H1 (cell line): ENCODE results near the gene MEP1A. TPM values are rescaled to one million over a fixed set of nuclear protein-coding genes. Genes with fewer than 3 reads are reported as not detected.

Experiments
- CTCF ChIA-PET: fragments of 300-600 bp; sonication (Branson Sonifier 250); formaldehyde crosslinking; loops from one replicate; lab custom pipeline; 2021; ENCODE audit not compliant: partially characterized antibody; lab: Charles Lee
- POLR2A ChIA-PET: fragments of 300-600 bp; sonication (Branson Sonifier 250); formaldehyde crosslinking; loops from one replicate; lab custom pipeline; 2021; ENCODE audit warnings: inconsistent platforms; ENCODE audit not compliant: partially characterized antibody; lab: Charles Lee
- DNase-seq, 2 experiments: peaks; one replicate each; pipeline versions ENCODE4 v3.0.0 to v3.0.0-alpha.2; 2010 to 2022; ENCODE audit warnings: low spot score in 2 of 2, low read depth in 1 of 2, mixed read lengths in 1 of 2
- FAIRE-seq: peaks from 2 replicates; lab custom pipeline; 2011; peaks lifted over from hg19 to GRCh38; lab: Jason Lieb, UNC
- H2AFZ ChIP-seq: 2 replicates; pipeline ENCODE4 v1.8.1; 2012; ENCODE audit warnings: low read length, inconsistent platforms
- H2AK5ac ChIP-seq: 2 replicates; pipeline ENCODE4 v1.6.1; 2013; ENCODE audit warnings: low read depth, low read length
- H2BK120ac ChIP-seq: replicated peaks from 2 replicates; pipeline ENCODE3; 2013; ENCODE audit warnings: low read depth, low read length, inconsistent platforms
- H2BK12ac ChIP-seq: 2 replicates; pipeline ENCODE4 v1.6.1; 2013; ENCODE audit warnings: low read depth, low read length
- H2BK15ac ChIP-seq: 2 replicates; pipeline ENCODE4 v1.6.1; 2013; ENCODE audit warnings: low read length
- H2BK20ac ChIP-seq: 2 replicates; pipeline ENCODE4 v1.6.1; 2013; ENCODE audit warnings: low read length
- H2BK5ac ChIP-seq: 2 replicates; pipeline ENCODE4 v1.6.1; 2013; ENCODE audit warnings: low read depth, low read length
- H3K14ac ChIP-seq: 2 replicates; pipeline ENCODE4 v1.6.1; 2013; ENCODE audit warnings: inconsistent platforms; ENCODE audit not compliant: insufficient read length
- H3K18ac ChIP-seq: 2 replicates; pipeline ENCODE4 v1.6.1; 2013; ENCODE audit warnings: low read length; ENCODE audit errors: extremely low read depth
- H3K23ac ChIP-seq: 2 replicates; pipeline ENCODE4 v1.6.1; 2013; ENCODE audit warnings: inconsistent platforms; ENCODE audit not compliant: insufficient read length
- H3K23me2 ChIP-seq: 2 replicates; pipeline ENCODE4 v1.6.1; 2013; ENCODE audit warnings: low read depth, low read length
- H3K27ac ChIP-seq: 2 replicates; pipeline ENCODE4 v1.6.1; 2011; ENCODE audit warnings: low read depth, low read length, inconsistent platforms
- H3K27me3 ChIP-seq, 4 experiments: replicated peaks in 1 of 4; 1 replicate in 1 of 4; 2 replicates in 3 of 4; pipeline versions ENCODE4 v1.6.1 to v1.8.1; 2011 to 2013; ENCODE audit warnings: low read length in 3 of 4, mild to moderate bottlenecking in 3 of 4, inconsistent platforms in 2 of 4, mixed read lengths in 2 of 4, moderate library complexity in 1 of 4; ENCODE audit not compliant: control insufficient read depth in 3 of 4, insufficient read depth in 3 of 4; ENCODE audit errors: extremely low read depth in 1 of 4
- H3K36me3 ChIP-seq, 4 experiments: 2 replicates each; pipeline versions ENCODE4 v1.6.1 to v1.8.1; 2011 to 2013; ENCODE audit warnings: mild to moderate bottlenecking in 4 of 4, low read length in 3 of 4, moderate library complexity in 2 of 4, control low read depth in 1 of 4, inconsistent platforms in 1 of 4; ENCODE audit not compliant: insufficient read depth in 4 of 4, control insufficient read depth in 2 of 4
- H3K4ac ChIP-seq: replicated peaks from 2 replicates; pipeline ENCODE3; 2013; ENCODE audit warnings: low read length, low read depth, mixed read lengths, inconsistent platforms; ENCODE audit not compliant: insufficient read length
- H3K4me1 ChIP-seq, 4 experiments: replicated peaks in 1 of 4; 1 replicate in 1 of 4; 2 replicates in 3 of 4; pipeline versions ENCODE4 v1.6.1 to v1.8.1; 2011 to 2013; ENCODE audit warnings: low read length in 3 of 4, inconsistent platforms in 2 of 4, mixed read lengths in 1 of 4; ENCODE audit not compliant: insufficient read depth in 4 of 4, control insufficient read depth in 3 of 4
- H3K4me2 ChIP-seq, 2 experiments: 2 replicates each; pipeline versions ENCODE4 v1.6.1 to v1.8.1; 2011 to 2013; ENCODE audit warnings: low read depth in 2 of 2, low read length in 2 of 2, control low read depth in 1 of 2, inconsistent platforms in 1 of 2, mild to moderate bottlenecking in 1 of 2; ENCODE audit not compliant: insufficient read depth in 1 of 2
- H3K4me3 ChIP-seq, 4 experiments: fragments of 200-600, 300-600 bp in 1 of 4; sonication (generic), shearing (Covaris generic), sonication (Bioruptor Twin) in 1 of 4; 2 replicates each; pipeline versions ENCODE4 v1.5.1 to v1.8.1; 2011 to 2016; ENCODE audit warnings: low read length in 4 of 4, low read depth in 3 of 4, control low read depth in 2 of 4, inconsistent platforms in 2 of 4, mild to moderate bottlenecking in 2 of 4, mixed read lengths in 1 of 4, moderate library complexity in 1 of 4; ENCODE audit not compliant: insufficient read depth in 2 of 4; ENCODE audit errors: extremely low read depth in 1 of 4
- H3K56ac ChIP-seq: replicated peaks from 2 replicates; pipeline ENCODE3; 2013; ENCODE audit warnings: low read depth, mild to moderate bottlenecking, mixed read lengths, low read length, inconsistent platforms; ENCODE audit not compliant: insufficient read length
- H3K79me1 ChIP-seq: 2 replicates; pipeline ENCODE4 v1.6.1; 2013; ENCODE audit warnings: low read depth, low read length, control low read depth
- H3K79me2 ChIP-seq, 2 experiments: 2 replicates each; pipeline versions ENCODE4 v1.6.1 to v1.8.1; 2012 to 2013; ENCODE audit warnings: low read length in 2 of 2, mild to moderate bottlenecking in 2 of 2, inconsistent platforms in 1 of 2; ENCODE audit not compliant: insufficient read depth in 2 of 2, control insufficient read depth in 1 of 2
- H3K9ac ChIP-seq, 4 experiments: replicated peaks in 1 of 4; 1 replicate in 1 of 4; 2 replicates in 3 of 4; pipeline versions ENCODE4 v1.6.1 to v1.8.1; 2011 to 2013; ENCODE audit warnings: low read depth in 3 of 4, low read length in 3 of 4, control low read depth in 2 of 4, mild to moderate bottlenecking in 2 of 4, moderate library complexity in 2 of 4, inconsistent platforms in 1 of 4; ENCODE audit errors: extremely low read depth in 1 of 4
- H3K9me3 ChIP-seq, 2 experiments: 2 replicates each; pipeline versions ENCODE4 v1.6.1 to v1.8.1; 2012 to 2013; ENCODE audit warnings: mild to moderate bottlenecking in 2 of 2, moderate library complexity in 2 of 2, control low read depth in 1 of 2, inconsistent platforms in 1 of 2, low read depth in 1 of 2, low read length in 1 of 2, mixed read lengths in 1 of 2; ENCODE audit not compliant: insufficient read depth in 2 of 2
- H4K20me1 ChIP-seq, 2 experiments: replicated peaks in 1 of 2; 2 replicates each; pipeline versions ENCODE3 to v1.8.1; 2011 to 2013; ENCODE audit warnings: inconsistent platforms in 2 of 2, low read length in 2 of 2, mild to moderate bottlenecking in 1 of 2; ENCODE audit not compliant: insufficient read depth in 2 of 2, control insufficient read depth in 1 of 2
- H4K5ac ChIP-seq: 2 replicates; pipeline ENCODE4 v1.6.1; 2013; ENCODE audit warnings: low read length, low read depth, mixed read lengths, inconsistent platforms; ENCODE audit not compliant: insufficient read length
- H4K8ac ChIP-seq: 2 replicates; pipeline ENCODE4 v1.8.0; 2013; ENCODE audit warnings: mild to moderate bottlenecking, moderate library complexity, low read length, inconsistent platforms; ENCODE audit not compliant: insufficient read depth; ENCODE audit errors: extremely low read depth
- H4K91ac ChIP-seq: replicated peaks from 2 replicates; pipeline ENCODE3; 2013; ENCODE audit warnings: low read length, mixed read lengths, inconsistent platforms; ENCODE audit not compliant: insufficient read length
- CBX5 ChIP-seq: fragments of 300-800, 300-1000 bp; sonication (generic); IDR thresholded peaks from 2 replicates; pipeline ENCODE4 v1.7.1; 2016; ENCODE audit warnings: antibody characterized with exemption, low read length, low read depth
- CHD1 ChIP-seq: IDR thresholded peaks from 2 replicates; pipeline ENCODE4 v1.6.1; 2012; ENCODE audit warnings: low read depth, low read length, improper control_type of control experiment
- CHD2 ChIP-seq: IDR thresholded peaks from 2 replicates; pipeline ENCODE4 v1.6.1; 2012; ENCODE audit warnings: low read length, improper control_type of control experiment
- CREB1 ChIP-seq: IDR thresholded peaks from 2 replicates; pipeline ENCODE4 v1.6.1; 2012; ENCODE audit warnings: inconsistent platforms
- EGR1 ChIP-seq: IDR thresholded peaks from 2 replicates; pipeline ENCODE4 v1.6.1; 2011; ENCODE audit warnings: low read depth, low read length, borderline replicate concordance
- JUN ChIP-seq: IDR thresholded peaks from 2 replicates; pipeline ENCODE4 v1.6.1; 2011; ENCODE audit warnings: low read depth, mild to moderate bottlenecking, improper control_type of control experiment, low read length
- KDM4A ChIP-seq: IDR thresholded peaks from one replicate; pipeline ENCODE4 v1.7.1; 2012; ENCODE audit warnings: low read depth, mild to moderate bottlenecking, moderate library complexity, low read length, inconsistent platforms; ENCODE audit not compliant: severe bottlenecking
- YY1 ChIP-seq: IDR thresholded peaks from 2 replicates; pipeline ENCODE4 v1.6.1; 2011; ENCODE audit warnings: low read depth, mild to moderate bottlenecking, low read length
- WGBS, 2 experiments: shearing (Covaris generic) in 1 of 2; methylation state at CpG; one replicate each; pipeline versions ENCODE4 v1.1.6 to v1.1.7; 2013 to 2015; ENCODE audit warnings: low lambda C conversion rate in 2 of 2, mixed read lengths in 2 of 2, inconsistent platforms in 1 of 2, low coverage in 1 of 2, missing lambda C conversion rate in 1 of 2; ENCODE audit not compliant: insufficient replicate concordance in 2 of 2, insufficient coverage in 1 of 2, insufficient read length in 1 of 2; ENCODE audit errors: extremely low coverage in 1 of 2, missing lambda C conversion rate in 1 of 2; 5-methylcytosine and 5-hydroxymethylcytosine counted together
- polyA plus RNA-seq, 7 experiments: library from polyadenylated mRNA; depleted of rRNA in 3 of 7; stranded (reverse) in 5 of 7; unstranded in 2 of 7; fragments of >200 nt in 5 of 7; fragments of 200-250 nt in 2 of 7; gene quantifications; 1 replicate in 5 of 7; 2 replicates in 1 of 7; 4 replicates in 1 of 7; pipeline versions ENCODE4 v1.2.1 to v1.2.3, GENCODE V29; 2011 to 2013; ENCODE audit warnings: missing spikeins in 2 of 7, mixed read lengths in 2 of 7
- total RNA-seq: library from RNA; stranded (reverse); fragmentation: NEBNext Ultra II Directional; extraction: Animal tissue kit (Norgen Biotek cat#: 25700); gene quantifications from 2 replicates; pipeline ENCODE4 v1.2.1, GENCODE V29; 2021

The MEP1A gene
- total and polyA plus RNA-seq, 2 of the 8 experiments (the other 6 are each of a cell fraction or from before 2014, with no cell fraction given): 0.03 TPM; not detected in 1

DNA sequence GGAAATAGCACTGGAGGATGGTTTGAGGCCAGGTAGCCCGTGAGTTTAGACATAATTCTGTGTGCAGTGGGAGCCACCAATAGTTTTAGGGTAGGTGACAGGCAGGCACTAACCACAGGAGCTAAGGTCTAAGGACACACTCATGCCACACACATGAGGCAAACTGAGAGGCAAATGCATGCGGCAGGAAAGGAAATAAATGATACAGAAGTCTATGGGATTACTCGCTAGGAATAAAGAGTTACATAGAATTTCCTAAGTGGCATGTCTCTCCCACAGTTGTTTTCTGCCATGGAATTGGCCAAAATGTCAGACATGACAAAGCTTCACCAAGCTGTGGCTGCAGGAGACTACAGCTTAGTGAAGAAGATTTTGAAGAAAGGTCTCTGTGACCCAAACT is 41.5 kb upstream of the MEP1A start:
- CTCF ChIA-PET: interaction anchor here (1.6 kb wide), 1 partner anchor 18 kb away, joined by 6 read pairs; no protein-coding TSS in a partner anchor

More for the DNA sequence above, 41.5 kb upstream of the MEP1A start:
- DNase-seq (no peak), FAIRE-seq (no peak)
- H3K27me3 ChIP-seq: no peaks in the 10 kb centered on the region
- no peak overlapping the region for H3K56ac ChIP-seq
- no peak overlapping the region for H2BK5ac ChIP-seq
- H3K4me1 ChIP-seq: peaks cover 2 to 10% (median 4%) of the 10 kb centered on the region in 4 experiments; a peak in 6 of 7 replicates
- H2AFZ ChIP-seq: no peak overlapping the region; the same call in 1 of the 2 replicates
- H3K9me3 ChIP-seq: no peaks in the 10 kb centered on the region
- H3K79me1 ChIP-seq: no peaks in the 10 kb centered on the region
- H2BK15ac ChIP-seq: no peak overlapping the region
- no peak overlapping the region for H2BK12ac ChIP-seq
- H3K4me2 ChIP-seq: no peak overlapping the region
- H3K14ac ChIP-seq: no peak overlapping the region
- no peak overlapping the region for H2AK5ac ChIP-seq
- no peak overlapping the region for H3K4me3 ChIP-seq
- no peak overlapping the region for H2BK120ac ChIP-seq
- no peak overlapping the region for H3K9ac ChIP-seq
- no peak overlapping the region for H4K8ac ChIP-seq
- H3K18ac ChIP-seq: no peak overlapping the region
- POLR2A ChIA-PET: no interaction called here
- H3K23me2 ChIP-seq: no peaks in the 10 kb centered on the region
- no peak overlapping the region for H4K91ac ChIP-seq
- no peak overlapping the region for H3K27ac ChIP-seq
- no peaks in the 10 kb centered on the region for H3K79me2 ChIP-seq
- no peak overlapping the region for H3K23ac ChIP-seq
- H4K5ac ChIP-seq: no peak overlapping the region
- no peaks in the 10 kb centered on the region for H3K36me3 ChIP-seq
- 93% methylated on average over 3 of the region's 3 CpGs; no CpG with 5 or more reads in 1 of the 2 experiments for WGBS, 2 experiments
- TF ChIP-seq CHD1: no peak
- no peak for TF ChIP-seq CREB1
- TF ChIP-seq JUN: no peak
- no peak for TF ChIP-seq CBX5
- TF ChIP-seq KDM4A: no peak
- TF ChIP-seq CHD2: no peak
- no peak for TF ChIP-seq YY1
- TF ChIP-seq EGR1: no peak
- H3K4ac ChIP-seq: no peak overlapping the region
- H2BK20ac ChIP-seq: no peak overlapping the region
- no peaks in the 10 kb centered on the region for H4K20me1 ChIP-seq
